ENCODE data around the gene ACP1. TPM values are rescaled to one million over a fixed set of nuclear protein-coding genes. Genes with fewer than 3 reads are reported as not detected.

The ACP1 gene
- total RNA-seq, 1 experiment from 2014 or later, result 90.9 TPM

DNA sequence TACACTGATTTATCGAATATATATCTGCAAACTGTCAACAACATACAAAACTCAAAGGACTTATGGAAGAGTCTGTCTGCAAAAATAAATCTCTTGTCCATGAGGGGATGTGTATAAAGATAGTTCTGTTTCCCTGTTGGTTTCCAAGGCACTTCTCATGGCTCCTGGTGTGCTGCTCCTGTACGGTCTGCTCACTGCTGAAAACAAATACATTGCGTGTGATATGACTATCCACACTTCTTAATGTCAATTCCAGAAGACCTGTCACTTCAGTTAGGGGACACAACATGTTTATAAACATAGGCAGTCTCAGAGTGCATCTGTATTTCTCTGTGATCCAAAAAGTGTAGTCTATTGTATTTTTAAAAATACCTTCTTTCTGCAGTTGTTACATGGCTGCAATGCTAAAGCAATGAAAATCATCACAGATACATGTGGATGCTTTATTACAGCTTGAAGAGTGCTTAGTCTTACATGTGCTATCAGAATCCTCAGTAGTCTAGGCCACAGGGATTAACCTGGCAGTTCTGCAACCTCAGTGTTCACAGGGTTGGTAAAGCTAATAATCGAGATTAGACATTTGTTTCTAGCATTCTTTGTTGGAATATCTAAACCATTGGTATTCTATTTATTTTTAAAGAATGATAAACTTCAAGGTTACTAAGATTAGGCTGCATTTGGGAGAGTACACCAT, 15.4 kb downstream of the ACP1 start:
- ChIA-PET CTCF (no interaction called here), POLR2A (no interaction called here)
- Histone ChIP-seq H3K36me3 (ENCODE audit: control insufficient read depth, insufficient read depth, low read length) (peaks cover 22% of the 10 kb centered on the region), H3K27ac (ENCODE audit: low read length) (no peak overlapping the region), H3K4me1 (ENCODE audit: control insufficient read depth, insufficient read depth, low read length) (no peaks in the 10 kb centered on the region; the same call in 1 of the 2 replicates), H3K9me3 (ENCODE audit: control insufficient read depth, insufficient read depth, low read depth, low read length) (no peaks in the 10 kb centered on the region), H3K4me3 (ENCODE audit: low read depth in 2 of 2, low read length in 2 of 2) (no peak overlapping the region), H3K27me3 (ENCODE audit: control insufficient read depth, insufficient read depth, low read length) (no peaks in the 10 kb centered on the region)
- intact Hi-C loops (cut with micrococcal nuclease; ENCODE audit: unreplicated experiment), result no loop called here
- DNase-seq (ENCODE audit: low read depth, low spot score), result no peak
- BruUV-seq (replicated peaks), result no TSS peak
- no peak for ATAC-seq
- TF ChIP-seq, protein P1, sequence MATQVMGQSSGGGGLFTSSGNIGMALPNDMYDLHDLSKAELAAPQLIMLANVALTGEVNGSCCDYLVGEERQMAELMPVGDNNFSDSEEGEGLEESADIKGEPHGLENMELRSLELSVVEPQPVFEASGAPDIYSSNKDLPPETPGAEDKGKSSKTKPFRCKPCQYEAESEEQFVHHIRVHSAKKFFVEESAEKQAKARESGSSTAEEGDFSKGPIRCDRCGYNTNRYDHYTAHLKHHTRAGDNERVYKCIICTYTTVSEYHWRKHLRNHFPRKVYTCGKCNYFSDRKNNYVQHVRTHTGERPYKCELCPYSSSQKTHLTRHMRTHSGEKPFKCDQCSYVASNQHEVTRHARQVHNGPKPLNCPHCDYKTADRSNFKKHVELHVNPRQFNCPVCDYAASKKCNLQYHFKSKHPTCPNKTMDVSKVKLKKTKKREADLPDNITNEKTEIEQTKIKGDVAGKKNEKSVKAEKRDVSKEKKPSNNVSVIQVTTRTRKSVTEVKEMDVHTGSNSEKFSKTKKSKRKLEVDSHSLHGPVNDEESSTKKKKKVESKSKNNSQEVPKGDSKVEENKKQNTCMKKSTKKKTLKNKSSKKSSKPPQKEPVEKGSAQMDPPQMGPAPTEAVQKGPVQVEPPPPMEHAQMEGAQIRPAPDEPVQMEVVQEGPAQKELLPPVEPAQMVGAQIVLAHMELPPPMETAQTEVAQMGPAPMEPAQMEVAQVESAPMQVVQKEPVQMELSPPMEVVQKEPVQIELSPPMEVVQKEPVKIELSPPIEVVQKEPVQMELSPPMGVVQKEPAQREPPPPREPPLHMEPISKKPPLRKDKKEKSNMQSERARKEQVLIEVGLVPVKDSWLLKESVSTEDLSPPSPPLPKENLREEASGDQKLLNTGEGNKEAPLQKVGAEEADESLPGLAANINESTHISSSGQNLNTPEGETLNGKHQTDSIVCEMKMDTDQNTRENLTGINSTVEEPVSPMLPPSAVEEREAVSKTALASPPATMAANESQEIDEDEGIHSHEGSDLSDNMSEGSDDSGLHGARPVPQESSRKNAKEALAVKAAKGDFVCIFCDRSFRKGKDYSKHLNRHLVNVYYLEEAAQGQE (IDR thresholded peaks at IDR 0.05; ENCODE audit: insufficient read depth in 1 of 2, low read depth in 2 of 2, low read length in 1 of 2), result no peak
- TF ChIP-seq, protein P2, sequence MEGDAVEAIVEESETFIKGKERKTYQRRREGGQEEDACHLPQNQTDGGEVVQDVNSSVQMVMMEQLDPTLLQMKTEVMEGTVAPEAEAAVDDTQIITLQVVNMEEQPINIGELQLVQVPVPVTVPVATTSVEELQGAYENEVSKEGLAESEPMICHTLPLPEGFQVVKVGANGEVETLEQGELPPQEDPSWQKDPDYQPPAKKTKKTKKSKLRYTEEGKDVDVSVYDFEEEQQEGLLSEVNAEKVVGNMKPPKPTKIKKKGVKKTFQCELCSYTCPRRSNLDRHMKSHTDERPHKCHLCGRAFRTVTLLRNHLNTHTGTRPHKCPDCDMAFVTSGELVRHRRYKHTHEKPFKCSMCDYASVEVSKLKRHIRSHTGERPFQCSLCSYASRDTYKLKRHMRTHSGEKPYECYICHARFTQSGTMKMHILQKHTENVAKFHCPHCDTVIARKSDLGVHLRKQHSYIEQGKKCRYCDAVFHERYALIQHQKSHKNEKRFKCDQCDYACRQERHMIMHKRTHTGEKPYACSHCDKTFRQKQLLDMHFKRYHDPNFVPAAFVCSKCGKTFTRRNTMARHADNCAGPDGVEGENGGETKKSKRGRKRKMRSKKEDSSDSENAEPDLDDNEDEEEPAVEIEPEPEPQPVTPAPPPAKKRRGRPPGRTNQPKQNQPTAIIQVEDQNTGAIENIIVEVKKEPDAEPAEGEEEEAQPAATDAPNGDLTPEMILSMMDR (IDR thresholded peaks at IDR 0.05), result no peak
- no peak for TF ChIP-seq POLR2AphosphoS5 (IDR thresholded peaks at IDR 0.05; ENCODE audit: low read depth, low read length)
- no peak for TF ChIP-seq TCF7L2 (IDR thresholded peaks at IDR 0.05; ENCODE audit: low read depth, low read length)
- no peak for TF ChIP-seq SIN3A (IDR thresholded peaks at IDR 0.05; ENCODE audit: borderline replicate concordance, insufficient read depth, low read depth, low read length)
- in situ Hi-C loops (cut with HindIII; ENCODE audit: low pct_unique_long_range_greater_than_20kb, low sequenced_read_pairs), result no loop called here

DNA sequence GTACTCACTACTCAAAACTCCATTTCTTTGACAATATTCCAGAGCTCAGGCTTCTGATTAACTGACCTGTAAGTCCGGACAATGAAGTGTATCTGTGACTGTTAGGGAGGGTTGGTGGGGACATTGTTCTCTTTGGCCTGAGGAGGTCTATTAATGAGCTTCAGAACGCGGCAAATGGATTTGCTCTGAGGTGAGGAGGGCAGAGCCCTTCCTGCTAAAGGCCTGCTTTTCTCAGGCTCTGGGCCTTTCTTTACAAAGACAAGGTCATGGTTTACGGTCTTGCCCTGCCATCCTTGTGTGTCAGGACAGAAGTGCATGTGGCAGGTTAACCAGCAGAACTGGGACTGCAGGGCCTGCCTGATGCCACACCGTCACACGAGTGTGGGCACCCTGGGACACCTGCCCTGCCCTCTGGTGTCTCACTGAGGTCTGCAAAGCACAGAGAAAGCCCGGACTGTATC, 15.9 kb downstream of the ACP1 start:
- intact Hi-C loops (cut with micrococcal nuclease; ENCODE audit: unreplicated experiment) (no loop called here), in situ Hi-C loops (cut with HindIII; ENCODE audit: low pct_unique_long_range_greater_than_20kb, low sequenced_read_pairs) (no loop called here)
- H3K27ac ChIP-seq (ENCODE audit: low read length), result no peak overlapping the region
- CTCF ChIA-PET, result no interaction called here
- ATAC-seq (no peak), DNase-seq (ENCODE audit: low read depth, low spot score) (no peak)
- no peak overlapping the region for H3K4me3 ChIP-seq (ENCODE audit: low read depth in 2 of 2, low read length in 2 of 2)
- BruUV-seq (replicated peaks), result no TSS peak
- no peaks in the 10 kb centered on the region for H3K9me3 ChIP-seq (ENCODE audit: control insufficient read depth, insufficient read depth, low read depth, low read length)
- H3K36me3 ChIP-seq (ENCODE audit: control insufficient read depth, insufficient read depth, low read length), result peaks cover 22% of the 10 kb centered on the region
- TF ChIP-seq, protein P2 (IDR thresholded peaks at IDR 0.05), result no peak
- TF ChIP-seq POLR2AphosphoS5 (IDR thresholded peaks at IDR 0.05; ENCODE audit: low read depth, low read length) (no peak), SIN3A (IDR thresholded peaks at IDR 0.05; ENCODE audit: borderline replicate concordance, insufficient read depth, low read depth, low read length) (no peak), TCF7L2 (IDR thresholded peaks at IDR 0.05; ENCODE audit: low read depth, low read length) (no peak)
- TF ChIP-seq, protein P1 (IDR thresholded peaks at IDR 0.05; ENCODE audit: insufficient read depth in 1 of 2, low read depth in 2 of 2, low read length in 1 of 2), result no peak
- no peaks in the 10 kb centered on the region for H3K27me3 ChIP-seq (ENCODE audit: control insufficient read depth, insufficient read depth, low read length)
- no peaks in the 10 kb centered on the region; the same call in 1 of the 2 replicates for H3K4me1 ChIP-seq (ENCODE audit: control insufficient read depth, insufficient read depth, low read length)
- POLR2A ChIA-PET, result no interaction called here

Data from Panc1 (cell line).